Loucy (cell line): ENCODE data around the gene GPA33.

ENCODE experiments used
- H2AFZ ChIP-seq: fragments of 200-600 bp; sonication (generic); 2 replicates; pipeline ENCODE4 v1.6.0; 2016; ENCODE audit warnings: antibody characterized with exemption, mild to moderate bottlenecking, low read length, moderate library complexity
- H3F3A ChIP-seq: fragments of 200-600 bp; 2 replicates; pipeline ENCODE4 v1.6.0; 2016; ENCODE audit warnings: antibody characterized with exemption, low read depth, mild to moderate bottlenecking
- H3K27me3 ChIP-seq: fragments of 200-600 bp; sonication (generic); 2 replicates; pipeline ENCODE4 v1.6.1; 2014; ENCODE audit warnings: low read length, mild to moderate bottlenecking; ENCODE audit not compliant: insufficient read depth, poor library complexity, severe bottlenecking
- H3K36me3 ChIP-seq: fragments of 200-600 bp; sonication (generic); 2 replicates; pipeline ENCODE4 v1.6.1; 2016; ENCODE audit warnings: low read length; ENCODE audit not compliant: insufficient read depth
- H3K4me1 ChIP-seq: fragments of 200-600 bp; sonication (generic); 2 replicates; pipeline ENCODE4 v1.5.1; 2014; ENCODE audit warnings: low read length, mild to moderate bottlenecking; ENCODE audit not compliant: insufficient read depth, poor library complexity, severe bottlenecking
- H3K4me2 ChIP-seq: fragments of 200-600 bp; sonication (generic); 2 replicates; pipeline ENCODE4 v1.6.0; 2014; ENCODE audit warnings: antibody characterized with exemption, low read length, low read depth, mild to moderate bottlenecking; ENCODE audit not compliant: poor library complexity, severe bottlenecking
- H3K4me3 ChIP-seq: fragments of 200-600 bp; sonication (generic); 2 replicates; pipeline ENCODE4 v1.5.1; 2014; ENCODE audit warnings: low read length, mild to moderate bottlenecking, mixed read lengths; ENCODE audit not compliant: poor library complexity, severe bottlenecking
- H3K79me2 ChIP-seq: fragments of 200-600 bp; sonication (generic); 2 replicates; pipeline ENCODE4 v1.6.1; 2014; ENCODE audit warnings: low read length; ENCODE audit not compliant: insufficient read depth
- H3K9ac ChIP-seq: fragments of 200-600 bp; sonication (generic); 2 replicates; pipeline ENCODE4 v1.6.0; 2014; ENCODE audit warnings: mild to moderate bottlenecking, low read depth, low read length, moderate library complexity; ENCODE audit not compliant: poor library complexity, severe bottlenecking
- H3K9me2 ChIP-seq: fragments of 200-600 bp; sonication (generic); replicated peaks from 2 replicates; pipeline ENCODE4 v1.6.1; 2016; ENCODE audit warnings: low read depth, low read length, mixed read lengths
- H3K9me3 ChIP-seq: fragments of 200-600 bp; sonication (generic); 2 replicates; pipeline ENCODE4 v1.6.1; 2014; ENCODE audit warnings: mild to moderate bottlenecking, antibody characterized with exemption, low read length, low read depth; ENCODE audit not compliant: insufficient read depth
- H4K20me1 ChIP-seq: fragments of 200-600 bp; sonication (generic); 2 replicates; pipeline ENCODE4 v1.6.0; 2014; ENCODE audit warnings: antibody characterized with exemption, low read length, mild to moderate bottlenecking; ENCODE audit not compliant: insufficient read depth, poor library complexity, severe bottlenecking
- EZH2phosphoT487 ChIP-seq: fragments of 200-600 bp; IDR thresholded peaks from 2 replicates; pipeline ENCODE4 v1.6.1; 2018; ENCODE audit warnings: antibody characterized with exemption, mild to moderate bottlenecking, moderate library complexity, borderline replicate concordance
- TF ChIP-seq, protein P1 (sequence below): fragments of 200-600 bp; sonication (generic); conservative IDR thresholded peaks from 2 replicates; pipeline ENCODE4 v1.5.1; 2014; ENCODE audit warnings: mild to moderate bottlenecking, antibody characterized with exemption, low read length

GPA33 gene

DNA sequence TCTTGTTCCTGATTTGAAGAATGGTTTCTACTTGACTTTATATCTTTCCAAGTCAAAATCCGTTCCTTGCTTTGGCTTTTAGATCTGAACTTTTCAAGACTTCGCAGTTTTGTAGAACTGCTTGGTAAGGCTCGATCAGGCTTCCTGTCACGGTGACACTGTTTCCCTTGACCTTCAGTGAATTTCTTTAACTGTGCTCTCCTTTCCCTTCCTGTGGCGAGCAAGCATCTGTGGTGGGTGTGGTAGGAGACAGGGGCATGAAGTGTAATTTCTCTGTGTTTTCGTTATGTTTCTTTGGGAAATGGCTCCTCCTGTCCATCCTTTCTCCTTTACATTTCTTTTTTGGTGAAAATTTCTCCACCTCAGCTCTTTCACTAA, 14.1 kb upstream of the GPA33 start:
- H3K4me2 ChIP-seq = peak overlapping the region; percentile 83
- H3K4me3 ChIP-seq = peak overlapping the region; percentile 63
- peak overlapping the region; percentile 67 for H3K9ac ChIP-seq

DNA sequence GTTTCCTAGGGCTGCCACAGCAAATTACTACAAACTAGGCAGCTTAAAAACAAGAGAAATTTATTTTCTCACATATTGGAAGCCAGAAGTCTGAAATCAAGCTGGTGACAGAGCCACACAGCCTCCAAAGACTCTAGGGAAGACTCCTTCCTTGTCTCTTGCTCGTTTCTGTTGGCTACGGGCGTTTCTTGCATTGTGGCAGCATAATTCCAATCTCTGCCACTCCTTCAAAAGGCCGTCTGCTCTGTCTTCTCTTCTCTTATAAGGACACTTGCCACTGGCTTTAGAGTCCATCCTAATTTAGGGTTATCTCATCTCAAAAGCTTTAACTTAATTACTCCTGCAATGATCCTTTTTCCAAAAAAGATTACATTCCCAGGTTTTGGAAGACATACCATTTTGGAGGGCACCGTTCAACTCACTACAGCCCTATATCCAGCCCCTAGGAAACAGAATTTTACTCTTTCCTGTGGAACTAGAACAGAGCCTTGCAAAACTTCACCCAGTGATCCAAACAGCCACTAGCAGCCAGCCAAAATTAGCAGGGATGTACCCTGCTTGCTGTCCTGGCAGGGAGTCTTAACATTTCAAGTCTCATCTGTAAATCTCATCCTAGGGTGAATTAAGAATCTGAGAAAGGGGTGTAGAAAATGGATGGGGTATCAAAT, 12.9 kb upstream of the GPA33 start:
- Histone ChIP-seq H4K20me1 (no peaks in the 10 kb centered on the region), H3K4me3 (no peak overlapping the region), H3K4me1 (peaks cover 53% of the 10 kb centered on the region), H3K9ac (peak overlapping the region; percentile 67), H3K27me3 (no peaks in the 10 kb centered on the region), H3F3A (0 out of 2 replicates have a peak, but pooled peaks cover 4% of the 10 kb centered on the region), H3K9me3 (no peaks in the 10 kb centered on the region), H3K9me2 (no peaks in the 10 kb centered on the region), H3K4me2 (peak overlapping the region; percentile 83), H3K36me3 (no peaks in the 10 kb centered on the region), H2AFZ (no peak overlapping the region), H3K79me2 (no peaks in the 10 kb centered on the region)
- TF ChIP-seq, protein P1, sequence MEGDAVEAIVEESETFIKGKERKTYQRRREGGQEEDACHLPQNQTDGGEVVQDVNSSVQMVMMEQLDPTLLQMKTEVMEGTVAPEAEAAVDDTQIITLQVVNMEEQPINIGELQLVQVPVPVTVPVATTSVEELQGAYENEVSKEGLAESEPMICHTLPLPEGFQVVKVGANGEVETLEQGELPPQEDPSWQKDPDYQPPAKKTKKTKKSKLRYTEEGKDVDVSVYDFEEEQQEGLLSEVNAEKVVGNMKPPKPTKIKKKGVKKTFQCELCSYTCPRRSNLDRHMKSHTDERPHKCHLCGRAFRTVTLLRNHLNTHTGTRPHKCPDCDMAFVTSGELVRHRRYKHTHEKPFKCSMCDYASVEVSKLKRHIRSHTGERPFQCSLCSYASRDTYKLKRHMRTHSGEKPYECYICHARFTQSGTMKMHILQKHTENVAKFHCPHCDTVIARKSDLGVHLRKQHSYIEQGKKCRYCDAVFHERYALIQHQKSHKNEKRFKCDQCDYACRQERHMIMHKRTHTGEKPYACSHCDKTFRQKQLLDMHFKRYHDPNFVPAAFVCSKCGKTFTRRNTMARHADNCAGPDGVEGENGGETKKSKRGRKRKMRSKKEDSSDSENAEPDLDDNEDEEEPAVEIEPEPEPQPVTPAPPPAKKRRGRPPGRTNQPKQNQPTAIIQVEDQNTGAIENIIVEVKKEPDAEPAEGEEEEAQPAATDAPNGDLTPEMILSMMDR = no peak
- TF ChIP-seq EZH2phosphoT487 = no peak

More for the DNA sequence above, 14.1 kb upstream of the GPA33 start:
- Histone ChIP-seq H3K9me2 (no peaks in the 10 kb centered on the region), H3K9me3 (no peaks in the 10 kb centered on the region), H2AFZ (peak overlapping the region; percentile 6; the same call in 1 of the 2 replicates), H3K79me2 (no peaks in the 10 kb centered on the region), H3K4me1 (peaks cover 65% of the 10 kb centered on the region), H3K36me3 (no peaks in the 10 kb centered on the region), H3F3A (0 out of 2 replicates have a peak, but pooled peaks cover 4% of the 10 kb centered on the region), H4K20me1 (no peaks in the 10 kb centered on the region), H3K27me3 (no peaks in the 10 kb centered on the region)
- TF ChIP-seq EZH2phosphoT487 = no peak
- TF ChIP-seq, protein P1 = no peak

DNA sequence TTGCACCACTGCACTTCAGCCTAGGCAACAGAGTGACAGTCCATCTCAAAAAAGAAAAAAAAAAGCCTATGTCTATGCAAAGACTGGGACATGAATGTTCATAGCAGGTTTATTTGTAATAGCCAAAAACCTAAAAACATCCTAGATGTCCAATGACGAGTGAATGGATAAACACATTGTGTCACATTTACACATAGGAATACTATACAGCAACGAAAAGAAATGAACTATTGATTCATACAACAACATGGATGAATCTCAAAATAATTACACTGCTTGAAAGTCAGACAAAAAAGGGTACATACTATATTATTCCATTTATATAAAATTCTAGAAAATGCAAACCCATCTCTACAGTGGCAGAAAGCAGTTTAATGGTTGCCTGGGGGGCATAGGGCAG, 11.6 kb upstream of the GPA33 start:
- no peak overlapping the region for H3K9ac ChIP-seq
- 0 out of 2 replicates have a peak, but pooled peaks cover 4% of the 10 kb centered on the region for H3F3A ChIP-seq
- H3K4me1 ChIP-seq = peaks cover 46% of the 10 kb centered on the region
- no peak overlapping the region for H3K4me2 ChIP-seq
- H3K4me3 ChIP-seq = no peak overlapping the region
- H3K79me2 ChIP-seq = no peaks in the 10 kb centered on the region
- TF ChIP-seq, protein P1 = no peak
- TF ChIP-seq EZH2phosphoT487 = no peak
- no peaks in the 10 kb centered on the region for H3K36me3 ChIP-seq
- H3K9me3 ChIP-seq = no peaks in the 10 kb centered on the region
- H4K20me1 ChIP-seq = no peaks in the 10 kb centered on the region
- no peaks in the 10 kb centered on the region for H3K27me3 ChIP-seq
- no peak overlapping the region for H2AFZ ChIP-seq
- H3K9me2 ChIP-seq = no peaks in the 10 kb centered on the region
